Neural progenitor cell (in vitro differentiated cells): ENCODE measurements around the gene P2RX4. TPM values are rescaled to one million over a fixed set of nuclear protein-coding genes. Genes with fewer than 3 reads are reported as not detected.

ENCODE experiments used
- DNase-seq: peaks from one replicate; pipeline ENCODE4 v3.0.0-alpha.2; 2016; ENCODE audit warnings: low spot score
- H2AFZ ChIP-seq: fragments of 200-600 bp; sonication (generic); replicated peaks from 2 replicates; pipeline ENCODE4 v1.6.1; 2016; ENCODE audit warnings: antibody characterized with exemption
- H3F3A ChIP-seq: fragments of 200-600 bp; sonication (generic); 2 replicates; pipeline ENCODE4 v1.6.1; 2016; ENCODE audit warnings: antibody characterized with exemption, low read depth
- H3K27ac ChIP-seq: fragments of 200-600 bp; sonication (generic); 2 replicates; pipeline ENCODE4 v1.5.1; 2016; ENCODE audit warnings: mild to moderate bottlenecking
- H3K27me3 ChIP-seq: fragments of 200-600 bp; sonication (generic); 2 replicates; pipeline ENCODE4 v1.6.1; 2016; ENCODE audit warnings: mild to moderate bottlenecking, moderate library complexity
- H3K36me3 ChIP-seq: fragments of 200-600 bp; sonication (generic); 2 replicates; pipeline ENCODE4 v1.5.1; 2016
- H3K4me1 ChIP-seq: fragments of 200-600 bp; sonication (generic); 2 replicates; pipeline ENCODE4 v1.6.1; 2016; ENCODE audit warnings: mixed run types
- H3K4me2 ChIP-seq: fragments of 200-600 bp; sonication (generic); 2 replicates; pipeline ENCODE4 v1.6.1; 2016
- H3K4me3 ChIP-seq: fragments of 200-600 bp; sonication (generic); 2 replicates; pipeline ENCODE4 v1.5.1; 2016
- H3K79me2 ChIP-seq: fragments of 200-600 bp; sonication (generic); 2 replicates; pipeline ENCODE4 v1.6.1; 2016; ENCODE audit warnings: low read depth
- H3K9ac ChIP-seq: fragments of 200-600 bp; sonication (generic); 2 replicates; pipeline ENCODE4 v1.6.1; 2016
- H3K9me3 ChIP-seq: fragments of 200-600 bp; sonication (generic); 2 replicates; pipeline ENCODE4 v1.5.1; 2016; ENCODE audit warnings: low read depth
- H4K20me1 ChIP-seq: fragments of 200-600 bp; sonication (generic); 2 replicates; pipeline ENCODE4 v1.6.1; 2016; ENCODE audit warnings: low read depth
- H3K27ac Mint-ChIP-seq: 3 replicates; pipeline ENCODE4 v1.8.0; 2021; ENCODE audit warnings: mixed read lengths
- H3K27me3 Mint-ChIP-seq: 2 replicates; pipeline ENCODE4 v1.8.0; 2022; ENCODE audit warnings: low read depth, mild to moderate bottlenecking, inconsistent platforms, moderate library complexity, mixed read lengths; ENCODE audit not compliant: insufficient read depth
- H3K36me3 Mint-ChIP-seq: 3 replicates; pipeline ENCODE4 v1.8.0; 2021; ENCODE audit warnings: mixed read lengths
- H3K4me1 Mint-ChIP-seq: 3 replicates; pipeline ENCODE4 v1.8.0; 2021; ENCODE audit warnings: mixed read lengths
- H3K4me3 Mint-ChIP-seq: 3 replicates; pipeline ENCODE4 v1.8.0; 2021; ENCODE audit warnings: mild to moderate bottlenecking, moderate library complexity, mixed read lengths
- H3K9me3 Mint-ChIP-seq: 3 replicates; pipeline ENCODE4 v1.8.0; 2020; ENCODE audit warnings: mixed read lengths
- EZH2 ChIP-seq: fragments of 200-600 bp; sonication (generic); IDR thresholded peaks from 2 replicates; pipeline ENCODE4 v1.6.1; 2017; ENCODE audit warnings: antibody characterized with exemption, mild to moderate bottlenecking, moderate library complexity
- EZH2phosphoT487 ChIP-seq: fragments of 200-600 bp; sonication (generic); IDR thresholded peaks from 2 replicates; pipeline ENCODE4 v1.6.1; 2017; ENCODE audit warnings: antibody characterized with exemption
- total RNA-seq: library from RNA; depleted of rRNA; stranded (reverse); fragments of >200 nt; gene quantifications from 2 replicates; pipeline ENCODE4 v1.2.3, GENCODE V29; 2015; ENCODE audit warnings: low replicate concordance
- TF ChIP-seq, protein P1 (sequence below): fragments of 200-600 bp; sonication (generic); IDR thresholded peaks from 2 replicates; pipeline ENCODE4 v1.5.1; 2017; ENCODE audit warnings: antibody characterized with exemption, mild to moderate bottlenecking

Gene P2RX4
- total RNA-seq, 1 donor from 2014 or later: 10.3 TPM

DNA sequence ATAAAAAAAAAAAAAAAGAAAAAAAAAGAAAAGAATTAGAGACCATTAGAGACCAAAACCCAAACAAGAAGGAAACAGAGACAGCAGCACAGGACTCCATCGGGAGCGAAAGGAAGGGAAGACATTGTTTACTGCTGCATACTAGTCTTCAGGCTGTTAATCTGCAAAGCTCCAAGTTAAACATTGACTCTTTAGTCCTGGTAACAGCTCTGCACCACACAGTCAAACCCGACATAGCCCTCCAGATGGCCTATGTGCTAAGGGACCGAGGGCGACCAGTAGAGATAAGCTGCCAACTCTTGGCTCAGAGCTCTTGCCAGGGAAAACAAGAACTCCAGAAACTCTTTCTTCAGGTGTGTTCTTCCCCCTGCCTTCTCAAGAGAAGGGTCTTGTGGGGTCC is 7.8 kb downstream of the P2RX4 start:
- no peak for TF ChIP-seq EZH2
- no peak for TF ChIP-seq EZH2phosphoT487
- TF ChIP-seq, protein P1, sequence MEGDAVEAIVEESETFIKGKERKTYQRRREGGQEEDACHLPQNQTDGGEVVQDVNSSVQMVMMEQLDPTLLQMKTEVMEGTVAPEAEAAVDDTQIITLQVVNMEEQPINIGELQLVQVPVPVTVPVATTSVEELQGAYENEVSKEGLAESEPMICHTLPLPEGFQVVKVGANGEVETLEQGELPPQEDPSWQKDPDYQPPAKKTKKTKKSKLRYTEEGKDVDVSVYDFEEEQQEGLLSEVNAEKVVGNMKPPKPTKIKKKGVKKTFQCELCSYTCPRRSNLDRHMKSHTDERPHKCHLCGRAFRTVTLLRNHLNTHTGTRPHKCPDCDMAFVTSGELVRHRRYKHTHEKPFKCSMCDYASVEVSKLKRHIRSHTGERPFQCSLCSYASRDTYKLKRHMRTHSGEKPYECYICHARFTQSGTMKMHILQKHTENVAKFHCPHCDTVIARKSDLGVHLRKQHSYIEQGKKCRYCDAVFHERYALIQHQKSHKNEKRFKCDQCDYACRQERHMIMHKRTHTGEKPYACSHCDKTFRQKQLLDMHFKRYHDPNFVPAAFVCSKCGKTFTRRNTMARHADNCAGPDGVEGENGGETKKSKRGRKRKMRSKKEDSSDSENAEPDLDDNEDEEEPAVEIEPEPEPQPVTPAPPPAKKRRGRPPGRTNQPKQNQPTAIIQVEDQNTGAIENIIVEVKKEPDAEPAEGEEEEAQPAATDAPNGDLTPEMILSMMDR: no peak
- Mint-ChIP-seq H3K36me3 (peaks cover 3% of the 10 kb centered on the region), H3K4me3 (no peak overlapping the region), H3K9me3 (no peaks in the 10 kb centered on the region), H3K27ac (no peak overlapping the region), H3K27me3 (peaks cover 2% of the 10 kb centered on the region), H3K4me1 (no peaks in the 10 kb centered on the region)
- no peak for DNase-seq
- H3K36me3 ChIP-seq: no peaks in the 10 kb centered on the region
- no peaks in the 10 kb centered on the region for H3K4me1 ChIP-seq
- H3K4me3 ChIP-seq: no peak overlapping the region
- H3K9me3 ChIP-seq: no peaks in the 10 kb centered on the region
- no peaks in the 10 kb centered on the region for H3F3A ChIP-seq
- no peaks in the 10 kb centered on the region for H4K20me1 ChIP-seq
- no peak overlapping the region for H3K9ac ChIP-seq
- H3K27me3 ChIP-seq: no peaks in the 10 kb centered on the region
- no peak overlapping the region for H2AFZ ChIP-seq
- no peaks in the 10 kb centered on the region for H3K79me2 ChIP-seq
- H3K4me2 ChIP-seq: no peak overlapping the region
- no peak overlapping the region for H3K27ac ChIP-seq

DNA sequence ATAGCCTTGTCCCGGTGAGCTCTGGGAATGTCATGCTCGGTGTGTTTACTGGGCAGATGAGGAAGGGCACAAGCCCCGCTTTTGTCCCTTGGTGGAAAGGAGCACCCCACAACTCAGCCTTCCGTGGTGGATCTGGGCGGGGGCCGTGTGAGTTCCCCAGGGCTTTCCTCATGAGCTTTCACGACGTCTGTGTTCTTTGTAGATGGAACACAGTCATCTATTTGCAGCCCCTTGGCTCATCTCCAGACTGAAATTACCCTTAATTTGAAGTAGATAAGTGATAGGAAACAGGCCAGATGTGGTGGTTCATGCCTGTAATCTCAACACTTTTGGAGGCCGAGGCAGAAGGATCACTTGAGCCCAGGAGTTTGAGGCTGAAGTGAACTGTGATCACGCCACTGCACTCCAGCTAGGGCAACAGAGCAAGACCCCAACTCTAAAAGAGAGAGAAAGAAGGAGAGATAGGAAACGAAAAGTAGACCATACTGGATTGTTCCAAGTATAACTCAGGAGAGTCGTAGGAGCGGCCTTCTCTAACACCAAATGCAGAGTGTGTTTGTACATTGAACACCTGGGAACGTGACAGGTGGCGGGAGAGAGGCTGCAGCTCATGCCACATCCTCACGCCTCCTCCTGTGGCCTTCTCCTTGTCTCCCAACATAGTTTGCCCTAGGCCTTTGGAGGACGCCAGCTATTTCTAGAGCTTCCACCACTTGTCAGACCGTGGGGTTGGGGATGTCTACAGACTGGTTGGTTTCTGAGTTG is 8.8 kb downstream of the P2RX4 start:
- Histone ChIP-seq H3K4me2 (no peak overlapping the region), H3K4me3 (no peak overlapping the region), H3K4me1 (no peaks in the 10 kb centered on the region), H3K79me2 (no peaks in the 10 kb centered on the region), H3K36me3 (no peaks in the 10 kb centered on the region), H2AFZ (no peak overlapping the region), H3K9ac (no peak overlapping the region), H3K9me3 (no peaks in the 10 kb centered on the region), H4K20me1 (no peaks in the 10 kb centered on the region), H3K27ac (no peak overlapping the region), H3K27me3 (no peaks in the 10 kb centered on the region), H3F3A (no peaks in the 10 kb centered on the region)
- Mint-ChIP-seq H3K27ac (no peak overlapping the region), H3K27me3 (peaks cover 2% of the 10 kb centered on the region), H3K9me3 (no peaks in the 10 kb centered on the region), H3K36me3 (peaks cover 3% of the 10 kb centered on the region), H3K4me3 (no peak overlapping the region), H3K4me1 (no peaks in the 10 kb centered on the region)
- DNase-seq: no peak
- TF ChIP-seq EZH2 (no peak), EZH2phosphoT487 (no peak)
- TF ChIP-seq, protein P1: no peak

DNA sequence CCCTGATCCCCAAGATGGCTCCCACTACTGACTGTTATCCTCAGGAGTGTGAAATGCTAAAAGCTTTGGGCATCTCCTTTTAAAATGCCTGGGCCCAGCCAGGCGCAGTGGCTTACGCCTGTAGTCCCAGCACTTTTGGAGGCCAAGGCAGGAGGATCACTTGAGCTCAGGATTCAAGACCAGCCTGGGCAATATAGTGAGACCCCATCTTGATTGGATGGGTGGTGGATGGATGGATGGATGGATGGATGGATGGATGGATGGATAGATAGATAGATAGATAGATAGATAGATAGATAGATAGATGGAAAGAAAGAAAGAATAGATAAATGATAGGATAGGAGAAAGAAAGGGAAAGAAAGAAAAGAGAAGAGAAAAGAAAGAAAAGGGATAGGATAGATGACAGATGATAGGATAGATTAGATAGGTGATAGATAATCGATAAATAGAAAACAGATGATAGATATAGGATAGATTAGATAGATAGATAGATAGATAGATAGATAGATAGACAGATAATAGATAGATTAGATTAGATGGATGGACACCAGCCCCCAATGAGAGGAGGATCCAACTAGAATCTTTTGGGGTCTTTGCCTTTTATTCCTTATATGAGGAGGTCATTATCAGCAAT is 9.5 kb downstream of the P2RX4 start:
- Histone ChIP-seq H3K36me3 (no peaks in the 10 kb centered on the region), H3K9me3 (no peaks in the 10 kb centered on the region), H3K4me1 (no peaks in the 10 kb centered on the region), H3K79me2 (no peaks in the 10 kb centered on the region), H3K27me3 (no peaks in the 10 kb centered on the region), H3K27ac (no peak overlapping the region), H3K4me3 (no peak overlapping the region), H3F3A (no peaks in the 10 kb centered on the region), H3K4me2 (no peak overlapping the region), H2AFZ (no peak overlapping the region), H3K9ac (no peak overlapping the region), H4K20me1 (no peaks in the 10 kb centered on the region)
- DNase-seq: no peak
- Mint-ChIP-seq H3K27ac (no peak overlapping the region), H3K4me3 (no peak overlapping the region), H3K4me1 (no peaks in the 10 kb centered on the region), H3K27me3 (peaks cover 2% of the 10 kb centered on the region), H3K9me3 (no peaks in the 10 kb centered on the region), H3K36me3 (peaks cover 1% of the 10 kb centered on the region)
- no peak for TF ChIP-seq EZH2
- TF ChIP-seq, protein P1: no peak
- TF ChIP-seq EZH2phosphoT487: no peak
